ENCODE results near the gene C1orf53. TPM values are rescaled to one million over a fixed set of nuclear protein-coding genes. Genes with fewer than 3 reads are reported as not detected.

Gene C1orf53
- total RNA-seq, 1 experiment from 2014 or later, result 15.1 TPM

DNA sequence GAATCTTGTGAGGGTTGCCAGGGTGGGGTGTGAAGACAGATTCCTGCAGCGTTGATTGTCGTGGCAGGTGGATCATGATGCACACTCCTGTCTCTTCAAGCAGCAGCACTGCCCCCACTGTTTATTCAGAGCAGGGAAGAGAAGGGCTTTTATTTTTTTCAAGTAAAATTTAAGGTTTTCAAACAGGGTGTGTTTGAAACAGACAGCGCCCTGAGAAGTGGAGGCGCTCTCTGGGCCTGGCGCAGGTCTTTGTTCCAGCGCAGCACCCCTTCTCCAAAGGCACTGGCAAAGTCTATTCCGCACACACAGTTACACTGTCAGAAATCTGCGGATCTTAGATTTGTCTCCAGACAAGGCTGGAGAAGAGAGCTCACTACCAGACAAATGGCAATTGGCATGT, 7.0 kb downstream of the C1orf53 start:
- BruUV-seq (replicated peaks), result no TSS peak
- ChIA-PET POLR2A (interaction anchor here (0.7 kb wide), 1 partner anchor 162 kb away, joined by 3 read pairs; no protein-coding TSS in a partner anchor), CTCF (interaction anchor here (1.3 to 7.5 kb wide), 4 partner anchors 9 to 294 kb away, joined by 5 to 91 read pairs (median 9); no protein-coding TSS in a partner anchor)
- intact Hi-C loops (cut with micrococcal nuclease), result loop anchor here (10.0 kb wide), 1 partner anchor 135 kb away; the partner anchor contains the start of gene DENND1B
- Mint-ChIP-seq H3K27ac (ENCODE audit: low read depth, unreplicated experiment) (no peak overlapping the region), H3K4me3 (ENCODE audit: unreplicated experiment) (no peak overlapping the region), H3K4me1 (ENCODE audit: insufficient read depth, unreplicated experiment) (peaks cover 8% of the 10 kb centered on the region), H3K9me3 (ENCODE audit: unreplicated experiment) (no peaks in the 10 kb centered on the region), H3K27me3 (ENCODE audit: insufficient read depth, unreplicated experiment) (peaks cover 10% of the 10 kb centered on the region), H3K36me3 (ENCODE audit: insufficient read depth, unreplicated experiment) (no peaks in the 10 kb centered on the region)
- DNase-seq (ENCODE audit: unreplicated experiment), result no peak
- TF ChIP-seq, protein P1, sequence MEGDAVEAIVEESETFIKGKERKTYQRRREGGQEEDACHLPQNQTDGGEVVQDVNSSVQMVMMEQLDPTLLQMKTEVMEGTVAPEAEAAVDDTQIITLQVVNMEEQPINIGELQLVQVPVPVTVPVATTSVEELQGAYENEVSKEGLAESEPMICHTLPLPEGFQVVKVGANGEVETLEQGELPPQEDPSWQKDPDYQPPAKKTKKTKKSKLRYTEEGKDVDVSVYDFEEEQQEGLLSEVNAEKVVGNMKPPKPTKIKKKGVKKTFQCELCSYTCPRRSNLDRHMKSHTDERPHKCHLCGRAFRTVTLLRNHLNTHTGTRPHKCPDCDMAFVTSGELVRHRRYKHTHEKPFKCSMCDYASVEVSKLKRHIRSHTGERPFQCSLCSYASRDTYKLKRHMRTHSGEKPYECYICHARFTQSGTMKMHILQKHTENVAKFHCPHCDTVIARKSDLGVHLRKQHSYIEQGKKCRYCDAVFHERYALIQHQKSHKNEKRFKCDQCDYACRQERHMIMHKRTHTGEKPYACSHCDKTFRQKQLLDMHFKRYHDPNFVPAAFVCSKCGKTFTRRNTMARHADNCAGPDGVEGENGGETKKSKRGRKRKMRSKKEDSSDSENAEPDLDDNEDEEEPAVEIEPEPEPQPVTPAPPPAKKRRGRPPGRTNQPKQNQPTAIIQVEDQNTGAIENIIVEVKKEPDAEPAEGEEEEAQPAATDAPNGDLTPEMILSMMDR (IDR thresholded peaks at IDR 0.05; ENCODE audit: unreplicated experiment), result no peak

DNA sequence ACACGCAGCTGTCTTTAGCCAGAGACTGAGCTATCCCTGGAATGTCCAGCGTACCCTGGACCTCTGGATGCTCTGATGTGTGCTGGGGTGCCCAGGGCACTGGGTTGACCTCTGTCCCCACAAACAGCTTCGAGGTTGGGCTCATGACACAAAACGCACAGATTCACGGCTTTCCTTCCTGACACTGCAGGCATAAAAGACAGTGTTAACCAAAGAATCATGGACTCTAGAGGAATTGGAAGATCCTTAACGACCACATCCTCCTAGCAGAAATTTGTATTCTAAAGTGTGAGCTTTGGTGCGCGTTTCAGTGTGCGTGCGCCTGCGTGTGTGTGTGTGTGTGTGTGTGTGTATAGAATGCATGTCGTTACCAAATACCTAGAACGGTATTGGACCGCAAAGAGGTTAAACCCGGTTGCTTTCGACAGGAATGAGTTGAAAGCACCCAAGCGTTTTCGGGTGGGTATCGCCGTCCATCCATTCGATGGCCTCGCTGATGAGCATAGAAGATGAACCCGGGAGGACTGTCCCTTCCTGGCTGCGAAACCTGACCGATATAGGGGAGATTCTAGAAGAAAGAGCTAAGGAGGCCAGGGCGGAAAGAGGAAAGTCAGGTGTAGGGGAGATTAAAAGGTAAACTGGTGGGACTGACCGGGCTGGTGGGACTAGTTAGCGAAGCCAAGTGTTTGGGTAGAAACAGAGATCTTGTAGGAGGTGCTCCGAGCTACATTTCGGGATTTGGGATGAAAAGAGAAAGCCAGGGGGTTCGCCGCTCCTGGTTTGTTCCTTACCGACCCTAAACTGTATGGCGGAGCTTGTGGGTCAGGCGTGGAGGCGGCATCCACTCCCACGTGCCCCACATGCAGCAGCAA, 7.9 kb downstream of the C1orf53 start:
- intact Hi-C loops (cut with micrococcal nuclease), result no loop called here
- no peaks in the 10 kb centered on the region for H3K9me3 Mint-ChIP-seq (ENCODE audit: unreplicated experiment)
- no peak for DNase-seq (ENCODE audit: unreplicated experiment)
- BruUV-seq (replicated peaks), result no TSS peak
- POLR2A ChIA-PET, result interaction anchor here (1.7 kb wide), 1 partner anchor 8 kb away, joined by 6 read pairs; the partner anchor contains the start of gene C1orf53
- CTCF ChIA-PET, result interaction anchor here (0.8 to 7.5 kb wide), 5 partner anchors 8 to 391 kb away, joined by 3 to 91 read pairs (median 6); no protein-coding TSS in a partner anchor
- no peak overlapping the region for H3K27ac Mint-ChIP-seq (ENCODE audit: low read depth, unreplicated experiment)
- H3K4me3 Mint-ChIP-seq (ENCODE audit: unreplicated experiment), result peak overlapping the region; percentile 50
- no peaks in the 10 kb centered on the region for H3K36me3 Mint-ChIP-seq (ENCODE audit: insufficient read depth, unreplicated experiment)
- peaks cover 10% of the 10 kb centered on the region for H3K27me3 Mint-ChIP-seq (ENCODE audit: insufficient read depth, unreplicated experiment)
- H3K4me1 Mint-ChIP-seq (ENCODE audit: insufficient read depth, unreplicated experiment), result peaks cover 7% of the 10 kb centered on the region
- TF ChIP-seq, protein P1 (IDR thresholded peaks at IDR 0.05; ENCODE audit: unreplicated experiment), result no peak

DNA sequence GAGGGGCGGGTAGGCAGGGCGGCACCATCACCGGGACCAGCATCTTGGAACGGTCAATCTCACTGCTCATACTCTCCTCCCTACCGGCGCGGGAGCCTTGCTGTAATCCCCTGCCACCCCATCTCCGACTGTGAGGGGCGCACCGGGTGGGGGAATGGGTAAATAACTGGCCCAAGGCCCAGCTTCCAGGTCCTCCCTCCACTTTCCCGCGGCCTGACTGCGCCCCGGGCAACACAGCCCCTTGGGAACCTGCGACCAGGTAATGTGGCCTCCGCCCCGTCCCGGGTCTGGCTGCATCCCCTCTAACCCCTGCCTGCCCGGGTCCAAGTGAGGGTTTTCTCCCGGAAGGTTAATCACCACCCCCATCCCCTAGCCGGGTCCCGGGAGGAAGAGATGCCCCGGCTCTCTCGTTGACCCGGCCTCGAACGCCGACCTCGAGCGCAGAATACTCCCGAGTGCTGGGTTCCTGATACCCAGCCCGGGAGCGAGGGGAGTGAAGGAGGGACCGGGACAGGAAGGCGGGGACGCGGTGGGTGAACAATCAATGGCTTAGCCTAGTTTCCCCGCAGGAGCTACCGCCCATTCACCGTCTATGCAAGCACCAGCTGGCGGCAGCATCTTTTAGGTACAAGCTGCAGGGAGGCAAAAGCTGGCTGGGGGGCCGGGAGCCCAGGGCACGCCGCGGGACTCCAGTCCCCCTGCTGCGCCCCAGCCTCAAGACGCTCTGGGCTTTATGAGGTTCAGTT, 8.9 kb downstream of the C1orf53 start:
- no peaks in the 10 kb centered on the region for H3K9me3 Mint-ChIP-seq (ENCODE audit: unreplicated experiment)
- H3K4me3 Mint-ChIP-seq (ENCODE audit: unreplicated experiment), result peak overlapping the region; percentile 66
- H3K36me3 Mint-ChIP-seq (ENCODE audit: insufficient read depth, unreplicated experiment), result no peaks in the 10 kb centered on the region
- POLR2A ChIA-PET, result interaction anchor here (1.7 kb wide), 1 partner anchor 9 kb away, joined by 6 read pairs; the partner anchor contains the start of gene C1orf53
- TF ChIP-seq, protein P1 (IDR thresholded peaks at IDR 0.05; ENCODE audit: unreplicated experiment), result no peak
- no peak overlapping the region for H3K27ac Mint-ChIP-seq (ENCODE audit: low read depth, unreplicated experiment)
- H3K27me3 Mint-ChIP-seq (ENCODE audit: insufficient read depth, unreplicated experiment), result peaks cover 10% of the 10 kb centered on the region
- H3K4me1 Mint-ChIP-seq (ENCODE audit: insufficient read depth, unreplicated experiment), result peaks cover 13% of the 10 kb centered on the region
- CTCF ChIA-PET, result interaction anchor here (0.6 to 7.5 kb wide), 3 partner anchors 14 to 392 kb away, joined by 3 to 91 read pairs (median 3); no protein-coding TSS in a partner anchor
- intact Hi-C loops (cut with micrococcal nuclease), result no loop called here
- BruUV-seq (replicated peaks), result no TSS peak
- DNase-seq (ENCODE audit: unreplicated experiment), result no peak
